ENCODE data around the gene FNDC11. TPM values are rescaled to one million over a fixed set of nuclear protein-coding genes. Genes with fewer than 3 reads are reported as not detected.

Gene FNDC11
- total RNA-seq, 1 experiment from 2014 or later: 1.8 TPM

DNA sequence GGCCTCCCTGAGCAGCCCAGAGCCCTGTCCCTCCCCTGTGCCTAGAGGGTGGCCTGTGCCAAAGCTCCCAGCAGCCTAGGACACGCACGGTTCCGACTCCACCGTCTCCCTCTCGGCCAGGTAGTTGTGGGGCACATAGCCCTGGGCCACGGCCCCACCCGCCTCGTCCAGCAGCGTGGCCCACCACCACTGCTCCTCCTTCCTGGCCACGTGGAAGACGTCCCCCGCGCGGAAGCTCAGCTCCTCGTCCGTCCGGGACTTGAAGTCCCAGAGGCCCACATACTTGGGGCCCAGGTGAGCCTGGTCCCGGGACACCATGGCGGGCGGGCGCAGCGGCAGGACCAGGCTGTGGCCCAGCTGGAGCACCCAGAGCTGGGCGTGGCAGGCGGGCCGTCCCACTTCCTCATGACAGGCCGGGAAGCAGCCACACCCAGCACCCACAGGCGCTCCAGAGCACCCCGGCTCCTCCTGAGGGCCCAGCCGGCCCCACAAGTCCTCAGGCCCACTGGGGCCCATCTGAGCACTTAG is 16.9 kb upstream of the FNDC11 start, which contains the start of gene PTK6:
TSS of gene PTK6 (minus strand) at position 380 of the 528 bp plus-strand sequence. CDS start at position 318, 62 bp downstream.
- Histone ChIP-seq H3K27ac (ENCODE audit: low read length) (peak within 1 kb of the TSS; percentile 85), H3K27me3 (ENCODE audit: low read length) (no peaks in the 10 kb centered on the region), H3K79me2 (ENCODE audit: low read length) (peaks cover 11% of the 10 kb centered on the region), H3K4me3 (ENCODE audit: low read length) (peak within 1 kb of the TSS; percentile 84), H2AFZ (ENCODE audit: low read length) (peak within 1 kb of the TSS; percentile 64), H3K9me2 (replicated peaks; ENCODE audit: low read length) (no peaks in the 10 kb centered on the region), H3F3A (ENCODE audit: low read length, unreplicated experiment) (no peaks in the 10 kb centered on the region), H3K9me3 (ENCODE audit: low read length) (no peaks in the 10 kb centered on the region), H3K36me3 (ENCODE audit: low read depth, low read length) (no peaks in the 10 kb centered on the region), H3K4me1 (ENCODE audit: insufficient read depth, low read length) (peaks cover 33% of the 10 kb centered on the region), H3K9ac (ENCODE audit: low read length) (peak within 1 kb of the TSS; percentile 83), H4K20me1 (ENCODE audit: low read length) (no peaks in the 10 kb centered on the region), H3K4me2 (ENCODE audit: low read length) (peak within 1 kb of the TSS; percentile 100)
- ChIA-PET CTCF (interaction anchor here (0.5 to 2.7 kb wide), 9 partner anchors 17 to 339 kb away, joined by 3 to 76 read pairs (median 4); partner anchors contain the start of genes HELZ2, PPDPF and TPD52L2), POLR2A (ENCODE audit: unreplicated experiment) (interaction anchor here (0.5 to 2.2 kb wide), 7 partner anchors 13 to 565 kb away, joined by 3 to 24 read pairs (median 5); partner anchors contain the start of genes GMEB2 and PPDPF)
- intact Hi-C loops (cut with micrococcal nuclease): loop anchor here (2.0 to 5.0 kb wide), 6 partner anchors 44 to 420 kb away; partner anchors contain the start of genes GMEB2 and UCKL1
- no TSS peak for BruUV-seq (replicated peaks)
- peak; percentile 57 for ATAC-seq
- DNase-seq: peak; percentile 75
- TF ChIP-seq EZH2phosphoT487 (IDR thresholded peaks at IDR 0.05; ENCODE audit: borderline replicate concordance, low read length): no peak
- TF ChIP-seq, protein P1, sequence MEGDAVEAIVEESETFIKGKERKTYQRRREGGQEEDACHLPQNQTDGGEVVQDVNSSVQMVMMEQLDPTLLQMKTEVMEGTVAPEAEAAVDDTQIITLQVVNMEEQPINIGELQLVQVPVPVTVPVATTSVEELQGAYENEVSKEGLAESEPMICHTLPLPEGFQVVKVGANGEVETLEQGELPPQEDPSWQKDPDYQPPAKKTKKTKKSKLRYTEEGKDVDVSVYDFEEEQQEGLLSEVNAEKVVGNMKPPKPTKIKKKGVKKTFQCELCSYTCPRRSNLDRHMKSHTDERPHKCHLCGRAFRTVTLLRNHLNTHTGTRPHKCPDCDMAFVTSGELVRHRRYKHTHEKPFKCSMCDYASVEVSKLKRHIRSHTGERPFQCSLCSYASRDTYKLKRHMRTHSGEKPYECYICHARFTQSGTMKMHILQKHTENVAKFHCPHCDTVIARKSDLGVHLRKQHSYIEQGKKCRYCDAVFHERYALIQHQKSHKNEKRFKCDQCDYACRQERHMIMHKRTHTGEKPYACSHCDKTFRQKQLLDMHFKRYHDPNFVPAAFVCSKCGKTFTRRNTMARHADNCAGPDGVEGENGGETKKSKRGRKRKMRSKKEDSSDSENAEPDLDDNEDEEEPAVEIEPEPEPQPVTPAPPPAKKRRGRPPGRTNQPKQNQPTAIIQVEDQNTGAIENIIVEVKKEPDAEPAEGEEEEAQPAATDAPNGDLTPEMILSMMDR (conservative IDR thresholded peaks at IDR 0.05; ENCODE audit: low read depth, low read length): no peak

DNA sequence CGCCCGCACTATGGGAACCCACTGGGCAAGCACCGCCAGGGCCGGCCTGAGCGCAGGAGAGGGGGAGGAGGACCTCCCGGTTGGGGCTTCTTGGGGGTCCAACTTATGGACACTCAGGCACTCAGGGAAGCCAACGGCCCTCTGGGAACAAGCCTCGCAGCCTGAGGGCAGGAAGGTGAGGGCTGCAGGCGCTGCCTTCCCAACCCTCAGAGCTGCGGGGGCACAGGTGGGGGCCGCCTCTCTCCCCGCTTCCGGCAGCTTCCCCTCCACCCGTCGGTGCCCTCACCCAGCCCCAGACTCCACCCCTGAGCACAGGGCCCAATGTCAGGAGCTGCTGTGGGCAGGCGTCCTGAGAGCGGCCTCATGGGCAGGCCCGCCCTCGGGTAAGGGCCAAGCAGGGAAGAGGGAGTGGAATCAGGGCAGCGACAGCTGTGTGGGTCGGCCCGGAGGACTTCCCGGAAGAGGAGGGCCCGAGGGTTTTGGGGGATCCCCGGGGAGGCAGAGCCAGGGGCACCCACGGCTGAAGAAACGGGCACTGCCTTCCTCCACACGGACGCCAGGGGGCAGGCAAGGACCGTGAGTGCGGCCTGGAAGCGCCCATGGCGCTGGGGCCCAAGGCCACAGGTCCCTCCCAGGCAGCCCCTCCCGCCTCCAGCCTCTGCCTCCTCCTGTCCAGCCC is 16.3 kb upstream of the FNDC11 start:
- Histone ChIP-seq H3K27ac (ENCODE audit: low read length) (peak overlapping the region; percentile 85), H3K9ac (ENCODE audit: low read length) (peak overlapping the region; percentile 83), H2AFZ (ENCODE audit: low read length) (peak overlapping the region; percentile 64), H3K4me3 (ENCODE audit: low read length) (peak overlapping the region; percentile 84), H3K4me1 (ENCODE audit: insufficient read depth, low read length) (peaks cover 33% of the 10 kb centered on the region), H3K27me3 (ENCODE audit: low read length) (no peaks in the 10 kb centered on the region), H4K20me1 (ENCODE audit: low read length) (no peaks in the 10 kb centered on the region), H3F3A (ENCODE audit: low read length, unreplicated experiment) (no peaks in the 10 kb centered on the region), H3K36me3 (ENCODE audit: low read depth, low read length) (no peaks in the 10 kb centered on the region), H3K79me2 (ENCODE audit: low read length) (peaks cover 11% of the 10 kb centered on the region), H3K9me3 (ENCODE audit: low read length) (no peaks in the 10 kb centered on the region), H3K4me2 (ENCODE audit: low read length) (peak overlapping the region; percentile 100), H3K9me2 (replicated peaks; ENCODE audit: low read length) (no peaks in the 10 kb centered on the region)
- POLR2A ChIA-PET (ENCODE audit: unreplicated experiment): interaction anchor here (0.5 to 2.2 kb wide), 3 partner anchors 17 to 203 kb away, joined by 3 to 24 read pairs (median 17); partner anchors contain the start of gene PPDPF
- intact Hi-C loops (cut with micrococcal nuclease): loop anchor here (2.0 to 5.0 kb wide), 7 partner anchors 37 to 420 kb away; partner anchors contain the start of genes GMEB2, HELZ2 and UCKL1
- peak; percentile 98 for DNase-seq
- CTCF ChIA-PET: interaction anchor here (0.5 to 2.7 kb wide), 14 partner anchors 17 to 436 kb away, joined by 3 to 76 read pairs (median 4); partner anchors contain the start of genes GMEB2, HELZ2, PPDPF and TPD52L2
- BruUV-seq (replicated peaks): TSS peak; percentile 70
- TF ChIP-seq EZH2 (IDR thresholded peaks at IDR 0.05; ENCODE audit: low read length, unreplicated experiment): no peak
- TF ChIP-seq, protein P1 (conservative IDR thresholded peaks at IDR 0.05; ENCODE audit: low read depth, low read length): peak; percentile 84
- peak; percentile 85 for ATAC-seq
